Measurements from ENCODE around the gene VGLL4. TPM values are rescaled to one million over a fixed set of nuclear protein-coding genes. Genes with fewer than 3 reads are reported as not detected.
A peak's percentile ranks its signal among the peaks of the same experiment; 100 is the strongest.

The VGLL4 gene
- total RNA-seq, 1 donor from 2014 or later = 111 TPM

- Mint-ChIP-seq H3K27me3 (no peaks in the 10 kb centered on the region), H3K4me3 (no peak overlapping the region), H3K4me1 (ENCODE audit: unreplicated experiment) (peaks cover 46% of the 10 kb centered on the region), H3K36me3 (peaks cover 18% of the 10 kb centered on the region), H3K27ac (no peak overlapping the region), H3K9me3 (peaks cover 6% of the 10 kb centered on the region)
- TF ChIP-seq CTCF (conservative IDR thresholded peaks at IDR 0.05) = no peak
- no peak for DNase-seq (ENCODE audit: extremely low spot score, unreplicated experiment)
These were observed 99.7 kb downstream of the VGLL4 start for GRCh38 chr3:11543948-11544387.

DNA sequence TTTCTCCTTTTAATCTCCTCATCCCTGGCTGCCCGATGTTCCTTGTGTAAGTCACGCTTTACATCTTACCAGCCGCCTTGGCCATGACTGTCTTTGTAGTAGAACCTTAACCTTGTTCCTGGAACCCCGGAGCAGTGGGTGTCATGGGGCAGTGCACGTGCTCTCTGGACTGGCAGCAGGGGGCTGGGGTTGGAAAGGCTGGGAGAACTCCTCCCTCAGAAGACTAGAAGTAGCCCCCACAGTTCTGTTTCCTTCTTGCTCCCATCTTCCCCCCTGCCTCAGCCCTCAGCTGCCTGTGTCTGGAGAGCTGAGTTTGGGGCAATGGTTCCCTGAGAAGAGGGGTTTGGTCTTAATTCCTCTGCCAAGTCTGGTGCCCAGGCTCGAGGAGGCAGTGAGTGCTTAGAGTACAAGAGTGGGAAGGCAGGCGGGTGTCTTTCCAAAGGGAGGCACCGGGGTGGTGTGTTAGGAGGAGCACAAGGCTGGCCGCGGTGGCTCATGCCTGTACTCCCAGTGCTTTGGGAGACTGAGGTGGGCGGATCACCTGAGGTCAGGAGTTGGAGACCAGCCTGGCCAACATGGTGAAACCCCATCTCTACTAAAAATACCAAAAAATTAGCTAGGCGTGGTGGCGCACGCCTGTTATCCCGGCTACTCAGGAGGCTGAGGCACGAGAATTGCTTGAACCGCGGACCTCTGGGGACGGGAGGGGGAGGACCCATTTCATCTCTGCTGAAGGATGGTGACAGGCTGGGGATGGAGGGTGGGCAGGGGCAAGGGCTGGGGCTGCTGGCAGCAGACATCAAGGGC is 100.4 kb downstream of the VGLL4 start:
- H3K27ac Mint-ChIP-seq = peak overlapping the region; percentile 16
- peaks cover 42% of the 10 kb centered on the region for H3K4me1 Mint-ChIP-seq (ENCODE audit: unreplicated experiment)
- H3K4me3 Mint-ChIP-seq = no peak overlapping the region
- TF ChIP-seq CTCF (conservative IDR thresholded peaks at IDR 0.05) = no peak
- no peak for DNase-seq (ENCODE audit: extremely low spot score, unreplicated experiment)
- no peaks in the 10 kb centered on the region for H3K27me3 Mint-ChIP-seq
- H3K9me3 Mint-ChIP-seq = no peaks in the 10 kb centered on the region
- peaks cover 12% of the 10 kb centered on the region for H3K36me3 Mint-ChIP-seq

GRCh38 chr3:11542551-11542950 is 101.2 kb downstream of the VGLL4 start:
- TF ChIP-seq CTCF (conservative IDR thresholded peaks at IDR 0.05) = no peak
- no peak for DNase-seq (ENCODE audit: extremely low spot score, unreplicated experiment)
- Mint-ChIP-seq H3K4me3 (no peak overlapping the region), H3K9me3 (no peaks in the 10 kb centered on the region), H3K27ac (peak overlapping the region; percentile 23), H3K4me1 (ENCODE audit: unreplicated experiment) (peaks cover 45% of the 10 kb centered on the region), H3K27me3 (no peaks in the 10 kb centered on the region), H3K36me3 (peaks cover 12% of the 10 kb centered on the region)

GRCh38 chr3:11541321-11542303 is 102.1 kb downstream of the VGLL4 start:
- Mint-ChIP-seq H3K27me3 (no peaks in the 10 kb centered on the region), H3K9me3 (peaks cover 5% of the 10 kb centered on the region), H3K27ac (peak overlapping the region; percentile 67), H3K36me3 (peaks cover 13% of the 10 kb centered on the region), H3K4me1 (ENCODE audit: unreplicated experiment) (peaks cover 48% of the 10 kb centered on the region), H3K4me3 (peak overlapping the region; percentile 25)
- DNase-seq (ENCODE audit: extremely low spot score, unreplicated experiment) = no peak
- TF ChIP-seq CTCF (conservative IDR thresholded peaks at IDR 0.05) = no peak

DNA sequence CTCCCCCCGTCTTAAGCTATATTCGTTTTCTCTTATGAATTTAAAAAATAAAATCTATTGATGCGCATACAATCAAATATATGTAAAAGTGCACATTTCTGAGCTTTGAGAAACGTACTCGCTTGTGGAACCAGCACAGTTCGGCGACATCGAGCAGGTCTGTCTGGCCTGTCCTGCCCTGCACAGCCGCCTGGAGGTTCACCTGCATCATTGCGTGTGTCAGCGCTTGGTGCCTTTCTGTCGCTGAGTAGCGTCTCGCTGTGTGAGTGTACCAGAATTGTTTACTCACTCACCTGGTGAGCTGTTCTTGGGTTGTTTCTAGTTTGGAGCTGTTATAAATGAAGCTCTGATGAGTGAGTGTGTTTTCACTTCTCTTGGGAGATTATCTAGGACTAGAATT is 104.0 kb downstream of the VGLL4 start:
- H3K27ac Mint-ChIP-seq = peak overlapping the region; percentile 20
- H3K27me3 Mint-ChIP-seq = no peaks in the 10 kb centered on the region
- no peak for DNase-seq (ENCODE audit: extremely low spot score, unreplicated experiment)
- peaks cover 13% of the 10 kb centered on the region for H3K36me3 Mint-ChIP-seq
- peaks cover 44% of the 10 kb centered on the region for H3K4me1 Mint-ChIP-seq (ENCODE audit: unreplicated experiment)
- H3K4me3 Mint-ChIP-seq = peak overlapping the region; percentile 38
- peak; percentile 39 for TF ChIP-seq CTCF (conservative IDR thresholded peaks at IDR 0.05)
- H3K9me3 Mint-ChIP-seq = peaks cover 5% of the 10 kb centered on the region
